TTC549 (cell line): Measurements from ENCODE around the gene THSD8.
"Not testable (repeated sequence)": the region's sequence is repeated elsewhere in the genome, so short reads cannot be mapped to it uniquely, and the experiment has no call there.

ENCODE experiments used
- FAIRE-seq: peaks from 2 replicates; lab custom pipeline; 2012; peaks lifted over from hg19 to GRCh38; lab: Jason Lieb, UNC

THSD8 gene

DNA sequence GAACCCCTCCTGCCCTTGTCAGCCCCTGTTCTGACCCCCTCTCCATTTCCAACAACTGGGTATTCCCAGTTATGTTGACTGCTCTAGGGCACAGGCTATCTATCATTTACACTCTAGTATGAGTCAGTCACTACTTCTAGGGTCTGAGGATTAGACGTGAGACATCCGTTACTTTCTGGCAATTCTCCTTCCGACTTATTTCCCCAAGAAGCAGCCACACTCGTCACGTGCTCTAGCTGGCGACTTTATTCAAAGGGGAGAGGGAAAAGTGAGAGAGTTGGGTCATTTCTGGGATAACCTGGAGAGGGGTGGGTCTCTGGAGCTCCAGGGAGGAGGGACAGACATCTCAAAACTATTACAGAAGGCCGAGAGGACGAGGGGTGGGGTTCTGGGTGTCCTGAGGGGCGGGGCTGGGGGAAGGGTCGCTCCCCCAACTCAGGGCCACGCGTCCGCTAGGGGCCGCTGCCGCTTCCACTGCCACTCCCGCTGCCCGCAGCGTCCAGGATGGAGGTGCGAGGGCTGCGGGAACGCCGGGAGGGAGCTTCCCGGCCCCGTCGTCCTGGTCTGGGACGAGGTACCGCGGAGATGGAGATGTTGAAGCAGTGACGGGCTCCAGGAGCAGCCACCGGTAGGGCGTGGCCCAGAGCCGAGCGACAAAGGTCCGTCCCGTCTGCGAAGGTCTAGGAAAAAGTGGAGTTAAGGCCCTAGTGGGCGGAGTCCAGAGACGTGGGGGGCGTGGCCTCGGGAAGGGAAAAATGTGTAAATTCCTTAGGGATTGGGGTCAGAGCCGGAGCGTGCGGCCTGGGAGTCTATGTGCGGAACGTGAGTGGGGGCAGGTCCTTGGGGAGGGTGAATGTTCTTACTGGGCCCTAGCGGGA lies 23.6 kb downstream of the THSD8 start:
- FAIRE-seq, result no peak

DNA sequence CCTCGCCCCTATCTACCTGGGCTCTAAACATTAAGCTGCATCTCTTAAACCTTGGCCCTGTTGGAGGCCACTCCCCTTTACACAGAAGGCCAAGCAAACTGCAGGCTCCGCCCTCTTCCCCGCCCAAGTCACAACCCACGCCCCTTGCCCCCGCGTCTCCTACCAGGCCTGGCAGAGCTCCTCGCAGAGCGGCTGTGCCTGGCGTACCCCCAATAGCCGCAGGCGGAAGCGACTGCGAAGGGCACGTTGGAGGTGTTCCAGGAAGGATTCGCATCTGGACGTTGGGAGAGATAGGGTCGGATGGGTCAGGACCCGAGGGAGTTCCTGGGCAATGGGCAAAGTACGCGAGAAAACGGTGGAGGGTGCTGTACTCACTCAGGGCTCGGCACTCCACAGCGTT lies 26.6 kb downstream of the THSD8 start:
- FAIRE-seq, result no peak

DNA sequence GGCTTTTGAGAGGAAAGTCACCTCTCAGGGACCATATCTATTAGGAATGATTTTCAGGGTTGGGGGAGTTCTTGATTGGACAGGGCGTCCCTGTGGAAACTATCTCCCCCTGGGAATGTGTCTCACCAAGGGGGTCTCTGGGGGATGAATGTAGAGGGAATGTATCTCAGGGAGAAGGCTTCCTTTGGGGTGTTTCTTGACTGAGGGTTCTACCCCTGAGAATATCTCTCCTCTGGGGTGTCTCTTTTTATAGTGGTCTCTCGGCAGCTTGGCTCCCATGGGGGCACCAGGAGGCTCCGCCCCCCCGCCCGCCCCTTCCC lies 31.5 kb downstream of the THSD8 start:
- FAIRE-seq, result no peak

DNA sequence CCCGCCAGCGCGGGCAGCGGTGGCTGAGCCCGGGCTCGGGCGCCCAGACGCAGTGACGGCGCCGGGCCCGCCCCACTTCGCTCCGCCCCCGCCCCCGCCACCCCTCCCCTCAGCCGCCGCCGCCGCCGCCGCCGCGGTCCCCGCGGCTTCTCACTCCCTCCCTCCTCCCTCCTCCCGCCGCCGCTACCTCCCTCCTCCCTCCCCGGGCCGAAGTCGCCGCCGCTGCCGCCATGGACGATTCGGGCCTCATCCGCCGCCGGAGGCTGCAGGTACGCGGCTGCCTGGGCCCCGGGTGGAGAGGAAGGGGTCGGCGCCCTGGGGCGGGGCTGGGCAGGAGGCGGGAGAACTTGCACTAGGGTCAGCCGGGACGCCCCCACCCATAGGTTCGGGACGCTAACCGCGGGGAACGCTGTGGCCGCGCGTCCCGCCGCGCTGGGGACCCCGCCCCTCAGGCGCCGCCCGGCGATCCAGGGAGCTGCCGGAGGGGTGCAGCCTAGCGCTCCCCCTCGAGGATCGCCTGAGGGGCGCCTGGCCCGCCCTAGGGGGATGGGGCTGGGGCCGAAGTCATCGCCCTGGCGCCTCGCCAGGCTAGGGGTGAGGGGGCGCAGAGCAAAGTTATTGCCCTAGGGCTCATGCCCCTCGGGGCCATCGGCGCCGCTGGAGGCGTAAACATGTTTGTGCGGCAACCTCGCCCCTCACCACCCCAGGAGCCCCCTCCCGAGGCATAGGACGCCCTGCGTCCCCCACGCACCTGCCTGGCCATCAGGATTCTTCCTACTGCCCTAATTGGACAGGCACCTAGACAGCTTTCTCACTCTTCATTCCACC lies 32.1 kb downstream of the THSD8 start:
- FAIRE-seq, result no peak

DNA sequence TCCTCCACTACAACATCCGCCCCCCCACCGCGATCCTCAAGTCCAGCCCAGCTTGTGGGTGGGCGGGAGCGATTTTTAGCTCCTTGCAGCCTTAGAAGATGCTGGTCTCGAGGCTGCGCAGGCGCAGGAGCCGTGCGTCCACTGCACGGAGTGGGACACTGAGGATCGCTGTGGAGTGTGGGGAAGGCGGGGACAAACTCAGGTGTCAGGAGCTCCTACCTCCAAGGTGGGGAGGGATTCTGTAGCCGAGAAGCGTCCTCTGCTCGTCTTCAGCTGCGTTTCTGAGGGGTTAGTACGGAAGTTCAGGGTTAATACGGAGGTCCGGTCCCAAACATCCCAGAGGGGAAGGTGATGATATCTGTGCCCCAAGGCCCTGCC lies 32.7 kb downstream of the THSD8 start, which contains the start of gene RTBDN:
Gene RTBDN (minus strand): TSS at position 14 of the 378 bp plus-strand sequence. CDS start 4,600 bp downstream, outside the sequence.
- no peak for FAIRE-seq

DNA sequence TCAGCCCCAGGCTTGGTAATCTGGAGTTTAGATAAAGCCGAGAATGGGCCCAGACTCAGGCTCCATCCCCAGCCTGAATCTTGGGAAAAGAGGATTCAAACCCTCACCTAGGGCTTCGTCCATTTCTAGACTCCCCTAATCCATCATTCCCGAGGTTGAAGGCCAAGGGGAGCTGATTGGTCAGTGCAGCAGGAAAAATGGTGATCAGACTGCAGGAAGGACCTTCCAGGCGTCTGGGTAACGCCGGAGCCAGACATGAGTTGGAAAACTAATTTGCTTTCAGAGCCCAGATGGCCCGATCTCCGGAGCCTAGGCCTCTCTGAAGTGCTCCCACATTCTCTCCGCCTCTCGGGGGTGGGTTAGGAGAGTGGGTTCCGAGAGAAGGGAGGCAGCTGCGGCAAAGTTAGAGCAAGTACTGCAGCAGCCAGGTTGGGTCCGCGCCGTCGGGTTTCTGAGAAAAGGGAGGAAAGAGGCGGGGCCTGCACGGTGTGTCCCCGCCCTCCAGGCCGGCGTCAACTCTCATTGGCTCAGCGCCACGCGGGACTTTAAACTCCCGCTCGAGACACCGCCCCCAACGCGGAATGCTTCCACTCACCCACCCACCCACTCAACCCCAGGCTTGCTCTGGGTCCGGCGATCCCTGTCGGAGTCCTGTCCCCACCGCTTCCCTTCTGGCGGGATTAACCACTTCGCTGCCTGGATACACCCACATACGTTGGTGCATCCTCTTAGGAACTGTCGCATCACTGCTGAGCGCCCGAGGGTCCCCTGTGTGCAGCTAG lies 33.3 kb downstream of the THSD8 start:
- FAIRE-seq, result no peak

DNA sequence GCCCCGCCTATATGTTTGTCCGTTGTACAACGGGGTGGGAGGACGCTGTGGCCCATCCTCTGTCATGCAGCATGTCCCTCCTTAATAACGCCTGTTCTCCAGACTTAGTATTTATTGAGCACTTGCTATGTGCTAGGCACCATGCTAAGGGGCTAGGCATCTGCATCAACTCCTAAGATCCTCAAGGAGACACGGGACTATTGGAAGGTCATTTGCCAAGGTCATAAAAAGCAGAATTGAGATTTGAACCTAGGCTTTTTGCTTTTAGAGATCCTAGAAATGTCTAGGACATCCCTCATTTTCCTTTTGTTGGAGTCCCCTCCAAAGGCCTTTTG lies 34.6 kb downstream of the THSD8 start:
- no peak for FAIRE-seq

DNA sequence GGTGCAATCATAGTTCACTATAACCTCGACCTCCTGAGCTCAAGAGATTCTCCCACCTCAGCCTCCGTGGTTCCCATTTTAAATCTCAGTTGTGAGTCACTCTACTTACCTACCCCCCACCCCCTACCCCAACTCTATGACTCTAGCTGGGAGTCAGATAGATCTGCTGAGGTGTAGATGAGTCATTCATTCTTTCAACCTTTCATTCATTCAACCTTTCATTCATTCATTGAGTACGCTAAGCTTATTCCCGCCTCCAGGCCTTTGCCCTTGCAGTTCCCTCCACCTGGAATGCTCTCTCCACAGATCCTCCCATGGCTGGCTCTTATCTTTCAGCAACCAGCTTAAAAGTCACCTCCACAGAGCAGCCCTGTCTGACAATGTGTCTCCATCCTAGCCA lies 35.4 kb downstream of the THSD8 start:
- no peak for FAIRE-seq

DNA sequence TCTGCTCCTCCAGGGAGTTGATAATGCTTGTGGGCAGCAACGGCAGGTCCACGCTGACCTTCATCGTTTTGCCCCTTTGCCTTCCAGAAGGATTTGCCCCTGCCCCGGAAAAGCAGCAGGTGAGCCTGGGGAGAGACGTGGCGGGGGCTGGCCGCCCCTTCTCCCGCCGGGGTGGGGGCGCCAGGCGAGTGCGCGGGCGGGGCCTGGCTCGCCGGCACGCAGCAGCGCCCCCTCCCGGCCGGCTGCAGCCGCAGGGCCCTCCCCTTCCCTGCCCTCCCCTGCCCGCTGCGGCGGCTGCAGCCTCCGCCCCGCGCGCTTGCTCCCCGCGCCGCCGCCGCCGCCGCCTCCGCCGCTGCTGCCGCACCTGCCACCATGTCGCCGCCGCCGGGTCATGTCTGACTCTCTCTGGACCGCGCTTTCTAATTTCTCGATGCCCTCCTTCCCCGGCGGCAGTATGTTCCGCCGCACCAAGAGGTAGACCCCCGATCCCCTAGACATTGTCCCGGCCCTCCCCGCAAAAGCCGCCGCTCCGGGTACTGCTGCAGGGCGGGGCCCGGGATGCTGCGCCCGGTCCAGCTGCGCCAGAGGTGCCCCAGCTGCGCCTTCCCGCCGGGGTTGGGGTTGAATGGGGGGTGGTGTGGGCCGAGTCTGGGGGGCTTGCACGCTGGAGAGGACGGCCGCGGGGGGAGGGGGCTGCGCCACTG lies 36.5 kb downstream of the THSD8 start, which contains the start of gene MAST1:
Gene MAST1 (plus strand): TSS at position 334 of the 704 bp plus-strand sequence. CDS start 58 bp downstream, at position 392.
- no peak for FAIRE-seq

DNA sequence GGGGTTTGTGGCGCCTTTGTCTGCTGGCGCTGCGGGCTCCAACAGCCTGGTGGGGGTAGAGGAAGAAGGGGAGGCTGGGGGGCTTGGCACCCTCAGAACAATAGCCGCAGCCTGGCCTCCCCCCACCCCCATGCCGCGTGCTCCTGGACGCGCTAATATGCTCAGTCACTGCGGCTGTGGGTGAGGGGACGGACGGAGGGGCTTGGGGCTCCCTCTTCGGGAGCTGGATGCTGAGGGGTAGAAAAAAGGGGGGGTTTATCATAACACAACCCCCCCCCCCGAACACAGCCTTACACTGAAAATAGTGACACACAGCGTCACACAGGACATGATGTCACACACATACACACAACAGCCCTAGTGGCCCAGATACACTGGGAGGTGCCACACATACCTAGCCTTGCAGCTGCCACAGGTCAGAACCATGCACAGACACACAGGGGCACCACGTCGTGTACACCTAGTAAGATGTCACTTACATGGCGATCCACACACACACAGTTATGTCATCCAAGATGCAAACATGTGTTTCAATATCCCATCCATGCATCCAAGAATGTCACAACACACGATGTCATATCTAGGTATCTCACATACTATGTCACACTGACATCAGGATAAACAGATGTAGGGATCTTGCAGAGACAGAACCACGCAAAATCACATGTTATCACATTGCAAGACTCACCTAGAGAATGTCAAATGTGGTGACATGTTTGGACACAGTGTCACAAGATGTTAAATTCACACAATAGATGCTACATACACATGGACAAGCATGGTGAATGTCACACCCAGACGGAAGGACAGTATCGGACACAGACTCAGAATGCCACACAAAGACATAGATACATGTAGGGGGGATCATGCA lies 37.3 kb downstream of the THSD8 start:
- no peak for FAIRE-seq

DNA sequence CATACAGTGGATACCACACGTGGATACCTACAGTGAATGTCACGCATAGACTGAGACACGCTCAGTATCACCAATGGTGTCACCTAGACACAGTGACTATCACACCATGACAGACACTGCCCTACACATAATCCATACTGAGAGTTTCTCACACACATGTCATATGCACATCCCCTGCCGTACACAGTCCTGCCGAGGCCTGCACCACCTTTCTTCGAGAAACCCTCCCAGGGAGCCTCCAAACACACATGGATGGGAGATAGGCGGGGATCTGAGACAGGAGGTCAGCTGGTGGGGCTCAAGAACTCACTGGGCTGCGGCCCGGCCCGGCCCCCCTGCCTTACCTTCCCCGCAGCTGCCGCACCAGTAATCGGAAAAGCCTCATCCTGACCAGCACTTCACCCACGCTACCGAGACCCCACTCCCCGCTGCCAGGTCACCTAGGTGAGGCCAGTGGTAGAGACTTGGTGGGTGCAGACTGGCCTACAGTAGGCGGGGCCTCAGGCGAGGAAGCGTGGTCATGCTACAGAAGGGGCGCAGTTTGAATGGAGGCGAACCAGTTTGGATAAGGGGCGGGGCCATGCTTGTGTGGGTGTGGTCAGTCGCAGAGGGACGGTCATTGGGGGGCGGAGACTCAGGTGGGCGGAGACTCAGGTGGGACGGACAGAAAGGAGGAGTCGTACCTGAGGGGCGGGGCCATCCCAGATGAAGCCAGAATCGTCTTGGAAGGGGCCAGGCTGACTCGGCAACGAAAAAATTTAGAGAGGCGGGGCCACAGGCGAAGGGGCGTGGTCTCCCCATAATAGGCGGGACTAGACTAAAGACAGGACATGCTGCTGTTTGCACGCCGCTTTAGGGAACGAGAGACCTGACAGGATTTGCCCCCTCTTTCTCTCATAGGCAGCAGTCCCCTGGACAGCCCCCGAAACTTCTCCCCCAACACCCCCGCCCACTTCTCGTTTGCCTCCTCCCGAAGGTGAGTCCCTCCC lies 38.5 kb downstream of the THSD8 start:
- no peak for FAIRE-seq

DNA sequence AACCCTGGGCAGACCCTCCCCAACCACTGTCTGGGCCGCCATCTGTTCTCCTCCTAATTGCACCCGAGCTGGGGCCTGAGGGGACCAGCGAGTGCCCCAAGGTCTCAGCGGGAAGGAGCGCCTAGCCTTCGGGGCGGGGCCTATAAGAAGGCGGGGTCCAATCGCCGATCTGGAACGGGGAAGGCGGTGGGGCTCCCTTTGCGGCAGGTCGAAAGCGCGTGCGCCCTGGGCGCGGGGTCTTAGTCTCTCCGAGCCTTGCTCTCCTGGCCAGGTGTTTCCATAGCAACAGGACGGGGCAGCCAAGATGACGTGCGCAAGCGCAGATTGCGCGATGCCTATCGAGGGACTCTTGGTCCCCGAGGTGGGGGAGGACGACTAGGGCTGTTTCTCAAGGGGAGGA lies 39.2 kb downstream of the THSD8 start:
- no peak for FAIRE-seq

DNA sequence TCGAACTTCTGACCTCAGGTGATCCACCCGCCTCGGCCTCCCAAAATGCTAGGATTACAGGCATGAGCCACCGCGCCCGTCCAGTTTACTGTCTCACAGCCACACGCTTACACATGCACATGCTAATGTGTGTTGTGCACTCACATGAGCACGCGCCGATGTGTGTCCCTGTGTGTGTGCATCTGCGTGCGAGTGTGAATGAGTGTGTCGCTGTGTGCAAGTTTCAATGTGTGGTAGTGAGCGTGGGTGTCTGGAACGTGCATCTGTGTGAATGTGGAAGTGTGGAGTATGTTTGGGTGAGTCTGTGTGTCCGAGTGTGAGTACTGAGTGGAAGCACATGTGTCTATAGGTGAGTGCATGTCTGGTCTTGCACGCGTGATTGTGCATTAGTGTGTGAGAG lies 40.6 kb downstream of the THSD8 start:
- FAIRE-seq, result no peak

DNA sequence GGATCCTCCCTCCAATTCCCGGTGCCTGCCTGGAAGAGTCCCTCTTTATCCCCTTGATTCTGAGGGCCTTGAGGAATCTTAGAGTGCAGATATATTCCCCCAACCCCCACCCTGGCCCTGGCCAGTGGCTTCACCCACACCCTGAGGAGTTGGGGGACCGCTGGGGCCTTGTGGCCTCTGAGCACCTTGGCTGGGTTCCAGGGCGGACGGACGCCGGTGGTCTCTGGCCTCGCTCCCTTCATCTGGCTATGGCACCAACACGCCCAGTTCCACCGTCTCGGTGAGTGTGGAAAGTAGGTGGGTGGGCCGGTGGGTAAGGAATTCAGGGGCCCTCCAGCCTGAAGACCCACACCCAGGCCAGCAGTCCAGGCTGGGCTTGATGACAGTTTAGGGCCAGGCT lies 41.5 kb downstream of the THSD8 start:
- no peak for FAIRE-seq

DNA sequence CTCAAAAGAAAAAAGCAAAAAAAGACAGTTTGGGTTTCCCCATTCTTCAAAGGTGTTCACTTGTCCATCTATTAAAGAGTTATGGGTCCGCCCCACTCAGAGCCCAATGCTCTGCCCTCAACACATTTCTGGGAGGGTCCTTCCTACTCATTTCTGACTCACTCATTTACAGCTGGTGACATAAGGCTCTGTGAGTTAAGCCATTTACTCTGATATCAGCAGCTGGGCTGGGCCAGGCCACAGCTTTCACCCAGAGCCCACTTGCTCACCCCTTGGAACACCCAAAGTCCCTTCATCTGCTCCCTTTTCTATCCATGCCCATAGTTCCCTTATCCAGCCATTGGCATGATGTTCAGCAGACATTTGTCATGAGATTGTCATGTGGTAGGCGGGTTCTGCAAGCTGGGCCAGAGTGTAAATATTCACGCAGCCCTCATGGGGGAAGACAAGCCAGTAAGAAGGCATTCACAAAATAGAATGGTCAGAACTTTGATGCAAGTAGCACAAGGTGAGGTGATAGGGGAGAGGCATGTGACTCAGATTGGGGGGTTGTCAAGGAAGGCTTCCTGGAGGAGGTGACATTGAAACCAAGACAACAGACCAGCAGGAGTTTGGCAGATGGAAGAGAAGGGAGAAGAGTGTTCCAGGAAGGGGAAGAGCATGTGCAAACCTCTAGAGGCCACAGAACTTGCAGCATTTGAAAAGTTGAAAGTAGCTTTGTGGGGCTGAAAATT lies 42.3 kb downstream of the THSD8 start:
- FAIRE-seq, result no peak

DNA sequence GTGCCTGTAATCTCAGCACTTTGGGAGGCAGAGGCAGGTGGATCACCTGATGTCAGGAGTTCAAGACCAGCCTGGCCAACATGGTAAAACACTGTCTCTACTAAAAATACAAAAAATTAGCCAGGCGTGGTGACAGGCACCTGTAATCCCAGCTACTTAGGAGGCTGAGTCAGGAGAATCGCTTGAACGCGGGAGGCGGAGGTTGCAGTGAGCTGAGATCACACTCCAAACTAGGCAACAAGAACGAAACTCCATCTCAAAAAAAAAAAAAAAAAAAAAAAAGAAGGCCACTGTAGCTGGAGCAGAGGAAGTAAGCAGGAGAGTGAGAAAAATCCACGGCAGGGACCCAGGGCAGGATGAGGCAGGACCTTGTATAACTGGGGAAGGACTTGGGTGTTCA lies 44.7 kb downstream of the THSD8 start:
- not testable (repeated sequence) for FAIRE-seq

DNA sequence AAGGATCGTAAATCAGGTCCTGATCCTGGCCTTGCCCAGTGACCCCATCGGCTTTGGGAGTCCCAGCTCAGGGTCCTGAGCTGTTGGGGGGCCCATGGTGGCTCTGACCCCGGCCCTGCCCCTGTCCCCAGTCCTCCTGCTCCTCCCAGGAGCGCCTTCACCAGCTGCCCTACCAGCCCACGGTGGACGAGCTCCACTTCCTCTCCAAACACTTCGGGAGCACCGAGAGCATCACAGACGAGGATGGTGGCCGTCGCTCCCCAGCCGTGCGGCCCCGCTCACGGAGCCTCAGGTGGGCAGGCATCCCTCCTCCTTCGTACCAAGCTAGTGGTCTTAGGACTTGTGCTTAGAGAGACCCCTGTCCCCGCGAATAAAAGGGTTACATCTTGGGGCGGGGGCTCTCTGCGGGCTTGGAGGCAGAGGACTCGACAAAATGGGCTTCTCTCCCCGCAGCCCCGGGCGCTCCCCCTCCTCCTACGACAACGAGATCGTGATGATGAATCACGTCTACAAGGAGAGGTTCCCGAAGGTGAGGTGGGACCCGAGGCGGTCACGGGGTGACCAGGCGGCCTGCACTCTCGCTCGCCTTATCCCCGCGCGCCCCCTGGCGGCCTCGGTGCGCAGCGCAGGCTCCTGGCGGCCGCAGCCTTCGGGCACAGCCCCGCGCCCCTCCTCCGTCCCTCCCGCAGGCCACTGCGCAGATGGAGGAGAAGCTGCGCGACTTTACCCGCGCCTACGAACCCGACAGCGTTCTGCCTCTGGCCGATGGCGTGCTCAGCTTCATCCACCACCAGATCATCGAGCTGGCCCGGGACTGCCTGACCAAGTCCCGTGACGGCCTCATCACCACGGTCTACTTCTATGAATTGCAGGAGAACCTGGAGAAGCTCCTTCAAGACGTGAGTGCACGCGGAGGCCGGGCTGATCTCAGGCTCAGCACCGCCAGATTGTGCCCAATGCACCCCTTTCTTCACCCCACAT lies 45.6 kb downstream of the THSD8 start:
- no peak for FAIRE-seq
